ENCODE results near the gene GABRB3.

GABRB3 gene

GRCh38 chr15:26628879-26629529, 143.9 kb downstream of the GABRB3 start:
- DNase-seq (ENCODE audit: low read depth) = no peak

GRCh38 chr15:26628071-26628470, 144.8 kb downstream of the GABRB3 start:
- DNase-seq (ENCODE audit: low read depth) = no peak

- no peak for DNase-seq (ENCODE audit: low read depth)
Observed at GRCh38 chr15:26624128-26624527, 148.7 kb downstream of the GABRB3 start.

GRCh38 chr15:26623071-26623470, 149.8 kb downstream of the GABRB3 start:
- DNase-seq (ENCODE audit: low read depth) = no peak

- no peak for DNase-seq (ENCODE audit: low read depth)
Observed at GRCh38 chr15:26621816-26622215, 151.1 kb downstream of the GABRB3 start.

GRCh38 chr15:26620528-26621458, 152.1 kb downstream of the GABRB3 start:
- DNase-seq (ENCODE audit: low read depth) = no peak

- DNase-seq (ENCODE audit: low read depth) = no peak
Observed at GRCh38 chr15:26615927-26616302, 157.0 kb downstream of the GABRB3 start.

- DNase-seq (ENCODE audit: low read depth) = no peak
Observed at GRCh38 chr15:26615188-26615926, 157.5 kb downstream of the GABRB3 start.

GRCh38 chr15:26614734-26615133, 158.1 kb downstream of the GABRB3 start:
- no peak for DNase-seq (ENCODE audit: low read depth)

GRCh38 chr15:26598704-26599103, 174.2 kb downstream of the GABRB3 start:
- no peak for DNase-seq (ENCODE audit: low read depth)

- no peak for DNase-seq (ENCODE audit: low read depth)
Observed at GRCh38 chr15:26595611-26596010, 177.3 kb downstream of the GABRB3 start.

GRCh38 chr15:26590676-26591075, 182.2 kb downstream of the GABRB3 start:
- DNase-seq (ENCODE audit: low read depth) = no peak

GRCh38 chr15:26582840-26583239, 190.0 kb downstream of the GABRB3 start:
- no peak for DNase-seq (ENCODE audit: low read depth)

- DNase-seq (ENCODE audit: low read depth) = no peak
Observed at GRCh38 chr15:26580943-26581342, 191.9 kb downstream of the GABRB3 start.

GRCh38 chr15:26572602-26573350, 200.1 kb downstream of the GABRB3 start:
- no peak for DNase-seq (ENCODE audit: low read depth)

GRCh38 chr15:26571346-26571745, 201.5 kb downstream of the GABRB3 start:
- no peak for DNase-seq (ENCODE audit: low read depth)

- no peak for DNase-seq (ENCODE audit: low read depth)
Observed at GRCh38 chr15:26565542-26565941, 207.3 kb downstream of the GABRB3 start.

- DNase-seq (ENCODE audit: low read depth) = no peak
Observed at GRCh38 chr15:26564361-26564760, 208.5 kb downstream of the GABRB3 start.

- DNase-seq (ENCODE audit: low read depth) = no peak
Observed at GRCh38 chr15:26562336-26562735, 210.5 kb downstream of the GABRB3 start.

GRCh38 chr15:26561896-26562295, 211.0 kb downstream of the GABRB3 start:
- DNase-seq (ENCODE audit: low read depth) = no peak

- no peak for DNase-seq (ENCODE audit: low read depth)
Observed at GRCh38 chr15:26561130-26561529, 211.7 kb downstream of the GABRB3 start.

GRCh38 chr15:26555898-26556297, 217.0 kb downstream of the GABRB3 start:
- DNase-seq (ENCODE audit: low read depth) = no peak
